Activated CD4-positive, alpha-beta T cell treated with anti-CD3 and anti-CD28 coated beads for 4 hours (primary cell): ENCODE results near the gene TBL3.

Source experiments
- DNase-seq, 2 donors: peaks; one replicate each; pipeline ENCODE4 v3.0.0-alpha.2; 2020

Gene TBL3

DNA sequence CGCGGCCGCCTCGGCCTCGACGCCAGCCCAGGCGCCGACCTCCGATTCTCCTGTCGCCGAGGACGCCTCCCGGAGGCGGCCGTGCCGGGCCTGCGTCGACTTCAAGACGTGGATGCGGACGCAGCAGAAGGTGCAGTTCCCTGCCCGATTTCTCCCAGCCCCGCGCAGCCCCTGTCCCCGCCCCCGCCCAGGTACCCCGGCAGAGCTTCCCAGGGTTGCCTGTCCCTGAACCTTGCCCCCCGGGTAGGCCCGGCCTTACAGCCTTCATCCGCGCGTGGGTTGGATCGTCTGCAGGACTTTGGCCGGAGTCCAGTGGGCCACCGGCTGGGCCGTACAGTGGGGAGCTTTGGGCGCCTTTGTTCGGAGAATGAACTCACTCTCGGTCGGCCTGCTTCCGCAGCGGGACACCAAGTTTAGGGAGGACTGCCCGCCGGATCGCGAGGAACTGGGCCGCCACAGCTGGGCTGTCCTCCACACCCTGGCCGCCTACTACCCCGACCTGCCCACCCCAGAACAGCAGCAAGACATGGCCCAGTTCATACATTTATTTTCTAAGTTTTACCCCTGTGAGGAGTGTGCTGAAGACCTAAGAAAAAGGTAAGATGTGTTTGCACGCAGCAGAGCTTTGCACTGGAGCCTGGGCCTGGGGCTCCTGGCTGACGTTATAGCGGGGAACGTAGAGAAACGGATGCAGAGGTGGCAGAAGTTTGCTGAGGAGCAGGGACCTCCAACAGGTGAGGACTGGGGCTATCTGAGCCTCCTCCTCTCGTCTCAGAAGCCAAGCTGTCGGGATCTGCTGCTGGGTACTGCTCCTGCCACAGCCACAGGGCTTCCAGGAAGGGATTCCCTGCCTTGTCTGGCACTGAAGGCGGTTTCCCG is 12.7 kb downstream of the TBL3 start:
- DNase-seq, result no peak

DNA sequence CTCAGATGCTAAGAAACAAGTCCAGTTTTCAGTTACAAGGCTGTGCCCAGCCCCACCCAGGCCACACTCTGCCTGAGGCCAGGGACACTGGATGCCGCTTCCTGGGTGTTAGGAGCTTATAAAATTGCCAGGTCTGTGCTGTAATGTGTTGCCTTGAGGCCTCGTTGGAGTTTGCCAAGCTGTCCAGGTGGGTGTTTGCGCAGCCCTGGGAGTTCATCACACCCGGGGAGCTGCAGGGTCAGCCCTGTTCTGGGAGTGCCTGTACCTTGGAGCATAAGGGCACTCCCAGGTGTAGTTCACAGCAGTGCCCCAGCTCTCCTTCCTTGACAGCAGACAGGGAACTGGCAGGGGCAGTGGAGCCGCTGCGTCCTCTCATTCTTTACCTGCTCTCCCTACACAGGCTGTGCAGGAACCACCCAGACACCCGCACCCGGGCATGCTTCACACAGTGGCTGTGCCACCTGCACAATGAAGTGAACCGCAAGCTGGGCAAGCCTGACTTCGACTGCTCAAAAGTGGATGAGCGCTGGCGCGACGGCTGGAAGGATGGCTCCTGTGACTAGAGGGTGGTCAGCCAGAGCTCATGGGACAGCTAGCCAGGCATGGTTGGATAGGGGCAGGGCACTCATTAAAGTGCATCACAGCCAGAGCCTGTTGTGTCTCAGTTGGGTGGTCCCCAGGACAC is 13.8 kb downstream of the TBL3 start:
- DNase-seq, result no peak

DNA sequence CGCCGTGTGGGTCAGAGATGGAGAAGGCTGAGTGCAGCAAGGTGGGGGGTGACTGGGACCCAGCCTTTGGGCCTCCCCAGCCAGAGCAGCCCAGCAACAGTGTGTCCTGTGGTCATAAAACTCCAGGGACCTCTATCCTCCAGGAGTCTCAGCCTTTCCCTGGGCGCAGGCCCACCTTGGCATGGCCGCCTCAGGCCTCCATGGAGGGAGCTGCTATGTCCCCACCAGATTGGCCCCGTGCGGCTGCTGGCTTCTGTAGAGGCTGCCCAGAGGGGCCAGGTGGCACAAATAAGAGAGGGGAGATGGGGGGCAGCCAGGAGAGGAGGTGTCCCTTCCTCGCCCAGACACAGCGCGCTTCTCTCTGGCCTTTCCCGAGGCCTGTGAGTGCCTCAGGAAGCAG is 15.3 kb downstream of the TBL3 start:
- DNase-seq, result no peak

DNA sequence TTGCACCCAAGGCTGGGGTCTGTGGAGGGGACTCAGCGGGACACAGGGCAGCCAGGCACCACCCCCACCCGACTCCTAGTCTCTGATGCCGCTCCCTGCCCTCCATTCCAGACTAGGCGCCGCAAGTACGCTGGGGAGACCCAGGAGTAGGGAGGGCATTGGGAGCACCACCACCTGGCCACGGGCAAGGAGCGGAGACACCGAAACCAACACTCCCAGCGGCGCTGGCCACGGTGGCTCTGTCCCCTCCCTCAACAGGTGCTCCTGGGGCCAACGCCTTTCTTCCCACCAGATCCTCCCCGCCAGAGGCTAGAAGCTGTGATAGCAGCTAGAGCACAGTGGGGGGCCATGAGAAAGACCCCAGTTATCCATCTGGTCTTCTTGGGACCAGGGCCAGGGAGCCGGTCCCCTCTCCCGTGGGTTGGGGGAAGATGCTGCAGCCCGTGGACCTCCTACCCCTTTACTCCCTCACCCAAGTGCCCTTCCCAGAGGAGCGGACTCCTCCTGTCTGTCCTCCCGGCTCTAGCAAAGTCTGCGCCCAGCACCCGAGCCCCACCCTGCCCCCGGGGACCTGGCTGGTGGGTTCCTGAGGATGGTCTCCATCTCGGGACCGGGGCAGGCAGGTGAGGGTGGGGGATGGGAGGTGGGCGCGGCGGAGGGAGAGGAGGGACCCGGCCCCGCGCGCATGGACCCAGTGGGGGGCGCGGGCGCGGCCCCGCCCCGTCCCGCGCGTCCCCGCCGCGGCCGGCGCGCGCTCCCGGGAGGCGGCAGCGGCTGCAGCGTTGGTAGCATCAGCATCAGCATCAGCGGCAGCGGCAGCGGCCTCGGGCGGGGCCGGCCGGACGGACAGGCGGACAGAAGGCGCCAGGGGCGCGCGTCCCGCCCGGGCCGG is 17.6 kb downstream of the TBL3 start, which contains the start of gene SYNGR3:
TSS of gene SYNGR3 (plus strand) at position 762 of the 892 bp plus-strand sequence. CDS start 133 bp downstream, outside the sequence.
- no peak for DNase-seq

DNA sequence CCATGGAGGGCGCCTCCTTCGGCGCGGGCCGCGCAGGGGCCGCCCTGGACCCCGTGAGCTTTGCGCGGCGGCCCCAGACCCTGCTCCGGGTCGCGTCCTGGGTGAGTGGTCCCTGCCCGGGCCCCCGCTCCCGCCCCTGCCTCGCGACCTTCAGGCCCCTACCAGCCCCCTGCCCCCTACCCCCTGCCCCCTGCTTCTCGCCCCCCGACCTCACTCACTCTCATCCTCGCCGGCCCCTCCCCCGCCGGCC is 18.2 kb downstream of the TBL3 start:
- no peak for DNase-seq

DNA sequence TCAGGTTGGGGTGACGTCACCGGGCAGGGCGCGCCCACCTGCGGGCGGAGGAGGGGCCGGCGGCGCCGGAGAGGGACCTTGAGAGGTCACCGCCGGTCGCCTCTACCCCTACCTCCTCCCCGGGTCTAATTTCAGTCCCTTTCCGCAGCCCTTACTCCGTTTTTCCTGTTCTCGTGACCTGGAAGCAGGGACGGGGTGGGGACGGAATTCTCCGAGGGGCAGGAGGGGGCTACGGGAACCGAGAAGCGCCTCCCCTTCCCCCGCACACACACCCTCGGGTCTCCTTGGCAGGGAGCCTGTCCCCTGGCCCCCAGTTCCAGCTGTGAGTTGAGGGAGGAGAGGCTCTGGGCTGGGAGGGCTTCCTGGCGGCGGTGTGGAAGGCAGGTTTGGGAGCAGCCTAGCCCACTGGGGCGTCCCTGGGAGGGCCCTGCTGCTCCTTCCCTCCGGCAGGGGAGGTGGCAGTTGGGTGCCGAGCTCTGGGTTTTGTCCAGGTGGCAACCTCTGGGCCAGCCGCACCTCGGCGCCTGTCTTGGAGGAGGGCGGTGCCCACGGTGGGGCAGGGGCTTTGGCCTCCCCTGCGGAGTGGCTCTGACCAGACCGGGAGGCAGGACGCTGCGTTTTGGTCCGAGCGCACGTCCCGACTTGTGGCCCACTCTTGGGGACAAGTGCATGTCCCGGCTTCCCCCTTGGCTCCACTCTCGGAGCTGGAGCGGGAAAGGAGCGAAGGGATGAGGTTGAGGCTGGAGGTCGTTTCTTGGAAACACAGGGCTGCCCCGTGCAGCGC is 18.7 kb downstream of the TBL3 start:
- peak; percentile 41 for DNase-seq

DNA sequence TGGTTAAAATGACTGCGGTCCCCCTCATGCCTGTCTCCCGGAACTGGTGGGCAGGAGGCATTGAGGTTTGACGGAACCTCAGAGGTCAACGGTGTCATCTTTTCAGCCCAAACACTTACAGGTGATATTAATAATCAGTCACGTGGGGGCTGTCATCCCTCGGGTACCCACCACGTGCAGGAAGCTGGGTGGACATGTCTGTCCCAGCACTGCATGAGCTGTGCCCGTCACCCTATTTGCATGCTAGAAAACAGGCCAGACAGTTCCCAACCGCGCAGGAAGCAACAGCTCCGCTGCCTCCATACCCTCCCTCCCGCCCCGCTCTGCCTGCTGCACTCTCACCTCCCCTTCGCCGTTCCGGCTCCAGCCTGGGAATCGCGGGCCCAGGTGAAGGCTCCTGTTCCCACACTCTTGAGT is 19.3 kb downstream of the TBL3 start:
- peak in 1 of 2 donors; percentile 49 for DNase-seq

DNA sequence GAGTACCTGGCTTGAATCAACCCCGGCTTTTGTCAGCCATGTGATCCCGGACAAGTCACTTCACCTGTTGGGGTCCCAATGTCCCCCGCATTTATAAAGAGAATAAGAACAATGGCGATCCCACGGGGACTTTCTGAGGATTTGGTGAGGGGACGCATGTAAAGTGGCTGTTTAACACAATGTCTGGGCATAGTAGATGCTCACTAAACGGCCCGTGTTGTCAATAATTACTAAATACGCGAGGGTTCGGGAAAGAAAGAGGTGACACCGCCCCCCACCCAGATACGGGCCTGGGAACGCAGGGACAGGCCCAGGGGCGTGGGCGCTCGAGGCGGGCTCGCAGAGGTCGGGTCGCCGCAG is 19.7 kb downstream of the TBL3 start:
- DNase-seq, result no peak

DNA sequence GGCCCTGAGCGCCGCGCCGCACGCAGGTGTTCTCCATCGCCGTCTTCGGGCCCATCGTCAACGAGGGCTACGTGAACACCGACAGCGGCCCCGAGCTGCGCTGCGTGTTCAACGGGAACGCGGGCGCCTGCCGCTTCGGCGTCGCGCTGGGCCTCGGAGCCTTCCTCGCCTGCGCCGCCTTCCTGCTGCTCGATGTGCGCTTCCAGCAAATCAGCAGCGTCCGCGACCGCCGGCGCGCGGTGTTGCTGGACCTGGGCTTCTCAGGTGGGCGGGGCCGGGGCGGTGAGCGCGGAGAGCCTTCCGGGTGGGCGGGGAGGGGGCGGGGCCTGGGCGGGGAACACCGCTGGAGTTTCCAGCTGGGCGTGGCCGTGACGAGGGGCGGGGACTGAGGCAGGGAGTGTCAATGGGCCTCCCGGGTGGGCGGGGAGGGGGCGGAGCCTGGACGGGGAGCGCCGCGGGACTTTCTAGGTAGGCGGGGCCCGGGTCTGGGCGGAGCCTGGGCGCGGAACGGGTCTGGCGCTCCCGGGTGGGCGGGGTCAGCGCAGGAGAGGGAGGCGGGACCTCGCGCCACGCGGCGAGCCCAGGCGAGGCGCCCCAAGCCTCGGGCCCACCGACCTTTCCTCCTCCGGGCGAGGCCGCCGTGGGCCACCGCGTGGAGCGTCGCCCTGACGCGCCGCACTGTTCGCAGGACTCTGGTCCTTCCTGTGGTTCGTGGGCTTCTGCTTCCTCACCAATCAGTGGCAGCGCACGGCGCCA is 20.3 kb downstream of the TBL3 start:
- peak; percentile 98 to 99 for DNase-seq

DNA sequence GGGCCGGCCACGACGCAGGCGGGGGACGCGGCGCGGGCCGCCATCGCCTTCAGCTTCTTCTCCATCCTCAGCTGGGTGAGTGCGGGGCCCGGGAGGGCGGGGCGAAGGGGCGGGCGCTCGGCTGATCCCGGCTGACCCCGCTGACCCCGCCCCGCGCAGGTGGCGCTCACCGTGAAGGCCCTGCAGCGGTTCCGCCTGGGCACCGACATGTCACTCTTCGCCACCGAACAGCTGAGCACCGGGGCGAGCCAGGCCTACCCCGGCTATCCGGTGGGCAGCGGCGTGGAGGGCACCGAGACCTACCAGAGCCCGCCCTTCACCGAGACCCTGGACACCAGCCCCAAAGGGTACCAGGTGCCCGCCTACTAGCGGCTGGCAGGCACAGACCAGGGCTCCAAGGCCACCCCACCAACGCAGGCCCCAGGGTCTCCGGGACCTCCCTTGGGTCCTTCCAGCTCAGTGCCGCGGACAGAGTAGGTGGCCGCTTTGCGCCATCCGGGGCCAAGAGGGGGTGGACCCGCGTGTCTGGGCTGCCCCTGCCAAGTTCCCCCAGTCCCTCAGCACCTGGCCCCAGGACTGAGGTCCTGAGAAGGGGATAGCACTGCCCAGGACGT is 21.0 kb downstream of the TBL3 start:
- DNase-seq, result no peak

DNA sequence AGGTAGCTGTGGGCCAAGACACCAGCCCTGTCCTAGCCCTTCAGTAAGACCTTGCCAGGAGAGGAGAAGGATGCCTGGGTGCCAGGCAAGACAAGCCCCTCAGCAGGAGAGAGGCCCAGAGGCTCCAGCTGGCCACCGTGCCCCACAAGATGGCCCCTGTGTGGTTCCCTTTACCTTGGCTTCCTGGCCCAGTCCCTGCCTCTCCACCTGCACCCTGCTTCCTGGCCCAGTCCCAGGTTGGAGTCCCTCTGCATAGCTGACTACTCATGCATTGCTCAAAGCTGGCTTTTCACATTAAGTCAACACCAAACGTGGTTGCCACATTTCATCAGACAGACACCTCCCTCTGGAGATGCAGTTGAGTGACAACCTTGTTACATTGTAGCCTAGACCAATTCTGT is 21.9 kb downstream of the TBL3 start:
- no peak for DNase-seq

DNA sequence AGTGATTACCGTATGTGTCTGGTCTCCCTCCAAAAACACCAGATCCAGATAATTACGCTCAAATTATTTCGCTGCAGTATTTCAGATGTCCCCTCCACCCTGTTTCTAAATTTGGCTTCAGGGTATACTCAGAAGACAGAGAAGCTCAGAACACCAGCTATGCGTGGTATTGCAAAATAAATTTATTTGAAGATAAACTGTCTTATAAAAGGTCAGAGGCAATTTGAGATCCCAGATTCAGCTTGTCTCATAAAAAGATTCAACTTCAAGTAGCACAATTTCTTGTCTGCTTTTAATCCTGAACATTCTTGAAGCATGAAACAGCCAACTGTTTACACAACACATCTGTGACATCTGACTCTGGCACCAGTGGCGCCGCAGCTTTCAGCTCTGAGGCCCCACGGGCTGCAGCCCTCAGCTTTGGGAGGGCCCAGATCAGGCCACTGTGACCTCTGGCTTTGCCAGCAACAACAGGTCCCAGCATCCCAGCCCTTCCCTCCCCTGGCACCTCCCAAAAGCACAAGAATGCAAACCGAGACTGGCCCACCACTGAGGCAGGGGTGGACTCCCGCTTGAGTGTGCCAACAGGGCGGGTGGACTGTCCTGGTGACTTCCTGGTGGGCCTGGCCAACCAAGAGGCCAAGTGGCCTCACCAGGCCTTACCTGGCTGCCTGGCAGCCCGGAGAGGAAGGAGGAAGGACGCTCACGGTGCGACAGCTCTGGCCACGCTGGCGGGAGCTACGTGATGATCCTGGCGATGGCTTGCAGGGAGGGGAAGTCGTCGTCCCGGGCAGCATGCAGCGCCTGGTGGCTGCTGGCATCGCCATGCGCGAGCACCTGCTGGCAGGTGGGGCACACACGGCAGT is 25.9 kb downstream of the TBL3 start:
- no peak for DNase-seq

DNA sequence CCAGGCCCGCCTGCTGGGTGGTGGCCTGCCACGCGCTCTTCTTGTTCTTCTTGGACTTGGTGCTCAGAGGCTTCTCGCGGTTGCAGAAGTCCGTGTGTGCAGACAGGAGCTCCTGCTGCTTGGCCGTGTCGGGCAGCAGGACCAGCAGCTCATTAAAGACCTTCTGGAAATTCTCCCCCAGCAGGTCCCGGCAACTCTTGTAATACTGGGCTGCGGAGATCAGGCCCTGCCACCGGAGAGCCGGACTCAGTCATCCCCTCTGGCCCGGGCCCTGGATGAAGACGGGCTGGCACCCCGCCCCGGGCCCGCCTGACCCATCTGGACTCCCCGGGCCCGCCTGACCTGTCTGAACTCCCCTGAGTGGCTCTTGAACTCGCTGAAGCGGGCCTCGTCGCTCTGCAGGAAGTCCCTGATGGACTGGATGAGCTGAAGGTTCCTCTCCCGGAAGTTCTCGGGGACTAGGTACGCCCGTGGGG is 26.5 kb downstream of the TBL3 start:
- no peak for DNase-seq

DNA sequence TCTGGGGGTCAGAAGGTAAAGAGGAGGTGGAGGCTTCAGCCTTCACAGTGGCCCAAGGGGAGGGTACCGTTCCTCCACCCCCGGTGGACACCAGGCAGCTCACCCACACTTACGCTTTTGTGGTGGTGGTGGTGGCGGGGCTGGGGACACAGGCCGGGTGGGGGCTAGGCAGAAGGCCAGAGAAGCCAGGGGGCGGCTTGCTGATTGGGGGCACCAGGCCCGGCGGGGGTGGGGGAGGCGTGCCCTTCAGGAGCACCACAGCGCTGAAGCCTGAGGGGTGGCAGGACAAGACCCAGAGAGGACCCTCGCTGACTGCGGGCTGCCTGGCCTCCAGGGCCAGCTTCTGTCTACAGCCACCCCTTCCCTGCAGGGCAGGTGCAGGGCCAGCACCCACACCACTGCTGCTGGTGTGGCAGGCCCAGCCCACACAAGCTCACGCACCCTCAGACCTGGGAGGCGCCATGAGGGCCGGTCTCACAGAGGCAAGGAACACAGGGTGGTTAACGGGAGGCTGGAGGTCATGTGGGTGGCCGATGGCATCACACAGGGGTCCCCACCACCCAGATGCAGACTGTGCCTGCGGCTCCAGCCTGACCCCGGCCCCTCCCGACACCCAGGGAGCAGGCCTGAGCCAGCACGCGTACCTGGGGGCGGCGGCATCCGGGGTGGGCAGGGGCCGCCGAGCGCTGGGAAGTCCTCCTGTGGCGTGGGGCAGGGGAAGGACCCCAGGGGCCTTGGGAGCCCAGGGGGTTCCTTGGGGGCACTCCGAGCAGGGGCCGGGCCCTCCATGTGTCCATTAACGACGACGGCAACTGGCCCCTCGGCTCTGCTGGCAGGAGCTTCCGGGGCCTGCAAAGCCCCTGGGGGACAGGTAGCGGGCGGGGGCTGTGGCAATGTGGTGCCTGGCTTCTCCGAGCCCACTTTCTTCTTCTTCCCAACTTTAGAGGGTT is 27.3 kb downstream of the TBL3 start:
- DNase-seq, result no peak

DNA sequence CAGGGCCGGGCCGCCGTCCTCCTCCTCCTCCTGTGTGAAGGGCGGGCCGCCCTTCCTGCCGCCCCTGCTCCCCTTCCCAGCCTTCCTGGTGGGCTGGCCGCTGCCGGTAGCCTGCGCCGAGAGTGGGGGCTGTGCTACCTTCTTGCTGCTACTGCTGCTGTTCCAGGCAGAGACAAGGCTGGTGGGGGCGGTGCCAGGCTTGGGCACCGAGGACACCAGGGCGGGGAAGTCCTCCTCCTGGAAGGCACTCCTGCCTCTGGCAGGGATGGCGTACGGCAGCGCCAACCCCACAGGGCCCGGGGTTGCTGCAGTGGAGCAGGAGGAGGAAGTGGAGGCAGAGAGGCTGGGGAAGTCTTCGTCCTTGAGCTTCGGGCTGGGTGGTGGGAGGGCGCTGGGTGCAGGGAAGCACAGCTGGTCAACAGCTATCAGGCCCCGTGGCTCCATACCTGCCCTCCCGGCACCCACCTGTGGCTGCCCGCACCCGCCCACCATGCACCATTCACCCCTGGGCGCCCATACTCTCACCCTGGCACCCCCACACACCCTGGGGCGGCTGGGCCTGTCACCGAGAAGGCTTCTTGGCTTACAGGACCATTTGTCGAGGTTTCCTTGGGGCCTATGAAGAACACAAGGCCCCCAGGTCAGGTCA is 28.1 kb downstream of the TBL3 start:
- DNase-seq, result no peak

DNA sequence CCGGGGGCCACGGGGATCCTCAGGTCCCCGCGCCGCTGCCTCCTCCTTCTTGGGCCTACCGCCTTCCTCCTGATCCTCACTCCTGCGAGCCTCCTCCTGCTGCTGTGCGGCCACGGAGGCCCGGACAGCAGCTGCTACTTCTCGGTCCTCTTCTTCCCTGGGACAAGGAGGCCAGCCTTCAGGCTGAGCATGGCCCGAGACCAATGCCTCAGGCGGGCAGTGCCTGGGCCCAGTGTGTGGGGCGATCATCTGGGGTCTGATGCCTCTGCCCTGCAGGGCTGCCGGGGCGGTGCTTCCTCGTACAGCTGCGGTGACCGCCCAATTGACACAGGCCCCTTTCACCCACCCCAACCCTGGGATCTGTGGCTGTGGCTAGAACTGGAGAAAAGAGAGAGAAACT is 29.2 kb downstream of the TBL3 start:
- DNase-seq, result no peak

DNA sequence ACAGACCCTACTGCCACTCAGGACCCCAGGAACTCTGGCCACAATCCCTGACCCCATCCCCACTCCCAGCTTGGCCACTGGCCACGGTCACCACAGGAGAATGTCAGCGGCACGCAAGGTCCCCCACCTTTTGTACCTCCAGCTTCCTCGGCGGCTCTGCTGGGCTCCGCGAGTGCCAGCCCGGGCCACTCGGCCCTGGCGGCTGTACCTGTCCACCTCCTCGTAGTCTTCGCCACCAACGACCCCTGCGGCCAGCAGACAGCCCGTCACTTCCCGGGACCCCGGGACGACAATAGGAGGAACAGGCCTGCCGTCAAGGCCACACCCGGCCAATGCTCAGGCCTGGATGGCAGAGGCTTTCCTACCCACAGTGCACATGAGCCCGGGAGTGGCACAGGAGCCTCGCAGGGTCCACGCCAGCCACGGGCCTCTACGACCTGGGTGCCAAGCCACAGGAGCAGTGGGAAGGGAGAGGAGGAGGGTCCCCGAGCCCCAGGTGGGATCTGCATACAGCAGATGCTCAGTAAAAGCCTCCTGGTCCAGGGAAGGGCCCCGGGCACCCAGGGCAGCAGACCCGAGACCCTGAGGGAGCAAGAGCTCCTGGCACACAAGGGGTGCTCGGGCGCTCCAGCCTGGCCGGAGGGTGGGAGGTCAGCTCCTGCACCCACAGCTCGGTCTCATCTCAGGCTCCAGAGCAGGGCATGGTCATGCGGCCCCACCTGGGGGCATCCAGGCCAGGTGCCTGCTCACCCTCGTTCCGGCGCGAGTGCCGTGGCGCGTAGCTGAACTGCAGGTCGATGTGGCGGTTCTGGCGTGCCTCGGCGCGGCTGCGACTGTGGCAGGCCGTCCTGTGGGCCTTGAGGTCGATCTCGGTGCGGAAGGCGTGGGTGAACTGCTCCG is 29.9 kb downstream of the TBL3 start:
- DNase-seq, result no peak
